Esophagus mucosa (tissue), 1 donor: Measurements from ENCODE around the gene GPRASP1. TPM values are rescaled to one million over a fixed set of nuclear protein-coding genes. Genes with fewer than 3 reads are reported as not detected.
"Not testable (repeated sequence)": the region's sequence is repeated elsewhere in the genome, so short reads cannot be mapped to it uniquely, and the experiment has no call there.

Experiments
- ATAC-seq: fragments of 200-7000 bp; cut with Tn5 transposase; one replicate; pipeline ENCODE4 v1.9.1; 2020
- total RNA-seq: library from RNA; stranded (reverse); gene quantifications from one replicate; pipeline ENCODE4 v1.2.4, GENCODE V29; 2023
- donor health status: DM: yes; HTN: yes; CAD: no.

Gene GPRASP1, protein sequence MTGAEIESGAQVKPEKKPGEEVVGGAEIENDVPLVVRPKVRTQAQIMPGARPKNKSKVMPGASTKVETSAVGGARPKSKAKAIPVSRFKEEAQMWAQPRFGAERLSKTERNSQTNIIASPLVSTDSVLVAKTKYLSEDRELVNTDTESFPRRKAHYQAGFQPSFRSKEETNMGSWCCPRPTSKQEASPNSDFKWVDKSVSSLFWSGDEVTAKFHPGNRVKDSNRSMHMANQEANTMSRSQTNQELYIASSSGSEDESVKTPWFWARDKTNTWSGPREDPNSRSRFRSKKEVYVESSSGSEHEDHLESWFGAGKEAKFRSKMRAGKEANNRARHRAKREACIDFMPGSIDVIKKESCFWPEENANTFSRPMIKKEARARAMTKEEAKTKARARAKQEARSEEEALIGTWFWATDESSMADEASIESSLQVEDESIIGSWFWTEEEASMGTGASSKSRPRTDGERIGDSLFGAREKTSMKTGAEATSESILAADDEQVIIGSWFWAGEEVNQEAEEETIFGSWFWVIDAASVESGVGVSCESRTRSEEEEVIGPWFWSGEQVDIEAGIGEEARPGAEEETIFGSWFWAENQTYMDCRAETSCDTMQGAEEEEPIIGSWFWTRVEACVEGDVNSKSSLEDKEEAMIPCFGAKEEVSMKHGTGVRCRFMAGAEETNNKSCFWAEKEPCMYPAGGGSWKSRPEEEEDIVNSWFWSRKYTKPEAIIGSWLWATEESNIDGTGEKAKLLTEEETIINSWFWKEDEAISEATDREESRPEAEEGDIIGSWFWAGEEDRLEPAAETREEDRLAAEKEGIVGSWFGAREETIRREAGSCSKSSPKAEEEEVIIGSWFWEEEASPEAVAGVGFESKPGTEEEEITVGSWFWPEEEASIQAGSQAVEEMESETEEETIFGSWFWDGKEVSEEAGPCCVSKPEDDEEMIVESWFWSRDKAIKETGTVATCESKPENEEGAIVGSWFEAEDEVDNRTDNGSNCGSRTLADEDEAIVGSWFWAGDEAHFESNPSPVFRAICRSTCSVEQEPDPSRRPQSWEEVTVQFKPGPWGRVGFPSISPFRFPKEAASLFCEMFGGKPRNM (N-terminal part only)
- 1.2 TPM for total RNA-seq

- peak; percentile 52 for ATAC-seq
These were observed at the start of gene GPRASP1 for GRCh38 chrX:102651242-102652011. GPRASP1 (plus strand) TSS chrX:102651483; CDS start chrX:102653914, 2,431 bp downstream.

DNA sequence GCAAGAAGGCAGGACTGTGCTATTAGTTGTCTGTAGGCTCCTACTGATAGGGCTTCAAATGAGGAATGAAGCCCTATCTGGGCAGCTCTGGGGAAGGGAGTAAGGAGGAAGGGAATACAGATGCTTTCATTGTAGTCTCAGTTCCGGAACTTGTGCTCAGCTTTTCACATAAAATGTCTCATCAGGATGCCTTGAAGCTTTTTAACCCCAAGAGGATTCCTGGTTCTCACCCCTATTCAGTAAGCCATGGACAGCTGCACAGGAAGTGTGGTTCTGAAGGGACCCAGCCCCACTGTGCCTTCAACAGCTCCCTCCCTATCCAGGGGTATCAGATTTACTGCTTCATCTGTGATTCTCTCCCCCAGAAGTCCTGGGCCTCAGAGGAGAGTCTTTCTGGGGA lies 47.0 kb upstream of the GPRASP1 start:
- no peak for ATAC-seq

GRCh38 chrX:102606115-102606514 lies 45.2 kb upstream of the GPRASP1 start:
- no peak for ATAC-seq

DNA sequence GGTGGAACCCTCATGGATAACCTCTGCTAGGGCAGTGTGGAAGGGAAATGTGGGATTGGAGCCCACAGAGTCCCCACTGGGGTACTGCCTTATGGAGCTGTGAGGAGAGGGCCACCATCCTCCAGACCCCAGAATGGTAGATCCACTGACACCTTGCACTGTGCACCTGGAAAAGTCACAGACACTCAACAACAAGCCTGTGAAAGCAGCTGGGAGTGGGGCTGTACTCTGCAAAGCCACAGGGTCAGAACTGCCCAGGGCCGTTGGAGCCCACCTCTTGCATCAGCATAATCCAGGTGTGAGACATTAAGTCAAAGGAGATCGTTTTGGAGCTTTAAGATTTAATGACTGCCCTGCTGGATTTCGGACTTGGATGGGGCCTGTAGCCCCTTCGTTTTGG lies 40.4 kb upstream of the GPRASP1 start:
- ATAC-seq = no peak

GRCh38 chrX:102624105-102624504 lies 27.2 kb upstream of the GPRASP1 start:
- ATAC-seq = no peak

DNA sequence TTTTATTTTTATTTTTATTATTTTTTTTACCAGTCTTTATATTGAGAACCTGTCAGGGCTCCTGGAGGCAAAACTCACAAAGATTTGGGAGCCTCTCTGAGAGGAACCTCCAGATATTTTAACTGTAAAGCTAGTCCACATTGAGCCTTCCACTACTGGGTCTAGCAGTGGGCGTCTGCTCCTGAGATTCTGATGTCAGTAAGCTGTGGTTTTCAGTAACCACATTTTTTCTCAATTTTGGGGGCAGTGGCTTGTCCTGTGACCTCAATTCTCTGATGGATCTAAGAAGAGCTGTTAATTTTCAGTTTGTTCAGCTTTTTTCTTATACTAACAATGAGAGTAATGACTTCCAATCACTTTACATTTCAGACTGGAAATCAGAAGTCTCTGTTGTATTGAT lies 23.6 kb upstream of the GPRASP1 start:
- no peak for ATAC-seq

- ATAC-seq = no peak
These were observed 13.7 kb upstream of the GPRASP1 start for GRCh38 chrX:102637561-102637960.

DNA sequence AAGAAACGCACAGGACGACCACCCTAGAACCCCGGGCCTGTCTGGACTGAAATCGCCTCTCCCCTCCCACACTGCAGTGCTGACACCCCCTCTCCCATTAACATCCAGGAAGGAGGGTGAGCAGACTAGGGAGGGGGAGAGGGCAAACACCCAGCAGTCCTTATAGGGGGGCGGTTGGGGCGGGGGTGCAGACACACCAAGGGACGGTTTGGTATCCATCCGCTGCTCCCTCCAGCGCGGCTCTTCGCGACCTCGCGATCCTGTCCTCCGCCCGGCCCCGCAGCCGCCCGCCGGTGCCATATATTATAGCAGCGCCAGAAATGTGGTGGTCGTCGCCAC lies 411 bp upstream of the GPRASP1 start:
- ATAC-seq = peak; percentile 12

- ATAC-seq = peak; percentile 49
These were observed 877 bp downstream of the GPRASP1 start for GRCh38 chrX:102652031-102652688.

DNA sequence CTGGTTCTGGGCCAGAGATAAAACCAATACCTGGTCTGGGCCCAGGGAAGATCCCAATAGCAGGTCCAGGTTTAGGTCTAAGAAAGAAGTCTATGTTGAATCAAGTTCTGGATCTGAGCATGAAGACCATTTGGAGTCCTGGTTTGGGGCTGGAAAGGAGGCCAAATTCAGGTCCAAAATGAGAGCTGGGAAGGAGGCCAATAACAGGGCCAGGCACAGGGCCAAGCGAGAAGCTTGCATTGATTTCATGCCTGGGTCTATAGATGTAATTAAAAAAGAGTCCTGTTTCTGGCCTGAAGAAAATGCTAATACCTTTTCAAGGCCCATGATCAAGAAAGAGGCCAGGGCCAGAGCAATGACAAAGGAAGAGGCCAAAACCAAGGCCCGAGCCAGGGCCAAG lies 3.4 kb downstream of the GPRASP1 start:
- ATAC-seq = no peak

- no peak for ATAC-seq
These were observed 7.3 kb downstream of the GPRASP1 start for GRCh38 chrX:102658556-102658955.

GRCh38 chrX:102659790-102660757 lies 8.8 kb downstream of the GPRASP1 start:
- peak; percentile 89 for ATAC-seq

GRCh38 chrX:102663820-102664219 lies 12.5 kb downstream of the GPRASP1 start:
- ATAC-seq = not testable (repeated sequence)

DNA sequence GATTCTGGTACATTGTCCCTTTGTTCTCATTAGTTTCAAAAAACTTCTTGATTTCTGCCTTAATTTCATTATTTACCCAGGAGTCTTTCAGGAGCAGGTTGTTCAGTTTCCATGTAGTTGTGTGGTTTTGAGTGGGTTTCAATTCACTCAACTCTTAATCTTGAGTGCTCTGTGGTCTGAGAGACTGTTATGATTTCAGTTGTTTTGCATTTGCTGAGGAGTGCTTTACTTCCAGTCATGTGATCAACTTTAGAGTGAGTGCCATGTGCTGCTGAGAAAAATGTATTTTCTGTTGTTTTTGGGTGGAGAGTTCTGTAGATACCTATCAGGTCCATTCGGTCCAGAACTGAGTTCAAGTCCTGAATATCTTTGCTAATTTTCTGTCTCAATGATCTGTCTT lies 15.8 kb downstream of the GPRASP1 start:
- ATAC-seq = not testable (repeated sequence)

GRCh38 chrX:102669526-102669925 lies 18.2 kb downstream of the GPRASP1 start:
- ATAC-seq = no peak

GRCh38 chrX:102672856-102673255 lies 21.6 kb downstream of the GPRASP1 start:
- no peak for ATAC-seq

- ATAC-seq = not testable (repeated sequence)
These were observed 26.2 kb downstream of the GPRASP1 start for GRCh38 chrX:102677479-102677878.

DNA sequence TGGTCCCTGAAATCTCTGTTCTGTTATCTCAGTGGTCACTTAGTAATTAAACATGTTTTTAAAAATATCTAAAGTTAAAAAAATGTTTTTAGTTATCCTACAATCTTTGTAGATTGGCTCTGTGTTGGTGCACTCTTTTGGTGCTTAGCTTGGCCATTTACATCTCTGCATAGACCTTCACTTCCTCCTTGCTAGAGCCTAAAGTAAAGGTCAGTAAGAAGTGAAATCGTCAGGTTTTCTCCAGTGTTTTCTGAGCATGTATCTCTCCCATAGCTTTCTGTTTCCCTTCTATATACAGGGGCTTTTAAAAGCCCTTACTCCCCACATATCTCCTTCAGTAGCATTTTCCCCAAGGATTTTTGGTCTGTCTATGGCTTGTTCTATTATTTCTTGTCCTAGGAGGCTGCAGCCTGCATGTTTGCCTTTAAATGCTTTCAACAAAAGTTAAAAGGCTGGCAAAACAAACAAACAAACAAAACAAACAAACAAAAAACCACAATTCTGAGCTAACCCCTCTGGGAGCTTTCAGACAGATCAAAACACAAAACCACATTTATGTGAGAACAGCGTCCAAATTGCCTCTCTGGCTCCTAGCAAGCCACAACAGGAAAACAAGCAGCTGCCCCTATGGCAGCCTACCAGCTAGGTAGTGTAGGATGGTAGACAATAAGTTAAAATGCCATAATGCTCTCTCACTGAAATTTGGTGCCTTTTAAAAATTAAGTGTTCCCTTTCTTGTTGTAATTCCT lies 33.7 kb downstream of the GPRASP1 start:
- ATAC-seq = no peak

- no peak for ATAC-seq
These were observed 43.5 kb downstream of the GPRASP1 start for GRCh38 chrX:102694749-102695148.

DNA sequence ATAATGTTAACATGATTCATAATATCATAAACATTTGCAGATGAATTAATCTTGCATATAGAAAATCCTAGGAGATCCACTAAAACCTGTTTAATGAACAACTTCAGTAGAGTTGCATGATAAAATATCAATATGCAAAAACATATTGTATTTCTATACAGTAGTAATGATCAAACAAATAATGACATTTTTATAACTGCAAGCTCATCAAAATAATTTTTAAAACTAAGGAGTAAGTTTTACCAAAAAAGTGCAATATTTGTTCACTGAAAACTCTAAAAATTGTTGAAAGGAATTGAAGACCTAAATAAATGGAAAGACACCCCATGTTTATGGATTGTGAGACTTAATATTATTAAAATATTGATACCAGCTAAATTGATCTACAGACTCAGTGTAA lies 45.0 kb downstream of the GPRASP1 start:
- ATAC-seq = no peak
